Prostate gland (tissue), 2 donors: ENCODE results near the gene SOHLH1. TPM values are rescaled to one million over a fixed set of nuclear protein-coding genes. Genes with fewer than 3 reads are reported as not detected.

Experiments
- DNase-seq: peaks from one replicate; pipeline ENCODE4 v3.0.0-alpha.2; 2019; ENCODE audit warnings: low spot score
- H3K27ac ChIP-seq, 2 donors: fragments of 200-600 bp; sonication (generic); 2 replicates each; pipeline ENCODE4 v1.5.1; 2017 to 2019
- H3K27me3 ChIP-seq: fragments of 200-600 bp; sonication (generic); replicated peaks from 2 replicates; pipeline ENCODE4 v1.5.1; 2019; ENCODE audit not compliant: insufficient read depth
- H3K36me3 ChIP-seq, 2 donors: fragments of 200-600 bp; sonication (generic); 1 replicate in 1 of 2; 2 replicates in 1 of 2; pipeline versions ENCODE4 v1.5.1 to v1.8.1; 2017 to 2019
- H3K4me1 ChIP-seq: fragments of 200-600 bp; sonication (generic); replicated peaks from 2 replicates; pipeline ENCODE4 v1.5.1; 2019
- H3K4me3 ChIP-seq, 2 donors: fragments of 200-600 bp; sonication (generic); 2 replicates each; pipeline ENCODE4 v1.5.1; 2017 to 2019
- H3K9me3 ChIP-seq: fragments of 200-600 bp; sonication (generic); 2 replicates; pipeline ENCODE4 v1.5.1; 2017
- POLR2A ChIP-seq: fragments of 450-650 bp; IDR thresholded peaks from one replicate; pipeline ENCODE4 v1.6.1; 2016; ENCODE audit warnings: antibody characterized with exemption, mild to moderate bottlenecking
- POLR2AphosphoS5 ChIP-seq: sonication (generic); formaldehyde crosslinking; IDR thresholded peaks from one replicate; pipeline ENCODE4 v1.6.1; 2017; ENCODE audit warnings: antibody characterized with exemption
- WGBS: methylation state at CpG from one replicate; pipeline ENCODE4 v1.1.5; 2018; 5-methylcytosine and 5-hydroxymethylcytosine counted together
- intact Hi-C: fragments of 100-400 bp; cut with DNase I; formaldehyde crosslinking; loops from one replicate; pipeline ENCODE4 v1.14.2; 2022
- total RNA-seq, 2 donors: library from RNA; depleted of rRNA; stranded (reverse); fragments of >200 nt; gene quantifications; one replicate each; pipeline ENCODE4 v1.1.0, GENCODE V29; 2016
- TF ChIP-seq, protein P1 (sequence below), 4 experiments: fragments of 200-600 bp in 2 of 4; fragments of 450-650 bp in 2 of 4; sonication (generic) in 2 of 4; IDR thresholded peaks; 1 replicate in 3 of 4; 2 replicates in 1 of 4; pipeline ENCODE4 v1.5.1; 2016 to 2019; ENCODE audit warnings: antibody characterized with exemption in 4 of 4, mild to moderate bottlenecking in 2 of 4, moderate library complexity in 2 of 4

The SOHLH1 gene
- total RNA-seq, 2 donors from 2014 or later, result 16.8 TPM; not detected in 1

DNA sequence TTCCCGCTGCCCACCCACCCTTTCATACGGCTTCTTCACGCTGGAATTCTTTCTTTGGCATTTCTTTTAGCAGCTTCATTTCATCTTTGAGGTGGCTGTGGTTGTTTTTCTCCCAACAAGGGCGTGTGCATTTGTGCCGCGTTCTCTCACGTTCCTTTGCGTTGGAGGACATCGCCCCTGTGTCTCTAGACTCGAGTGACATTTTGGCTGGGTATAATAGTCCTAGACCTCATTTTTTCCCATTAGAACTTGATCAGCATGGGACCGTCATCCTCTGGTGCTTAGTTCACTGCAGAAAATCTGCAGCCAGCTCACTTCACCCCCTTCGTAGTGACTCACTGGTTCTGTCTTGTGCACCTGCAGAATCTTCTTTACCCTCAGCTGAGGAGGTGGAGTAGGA, 32.2 kb upstream of the SOHLH1 start:
- TF ChIP-seq, protein P1, sequence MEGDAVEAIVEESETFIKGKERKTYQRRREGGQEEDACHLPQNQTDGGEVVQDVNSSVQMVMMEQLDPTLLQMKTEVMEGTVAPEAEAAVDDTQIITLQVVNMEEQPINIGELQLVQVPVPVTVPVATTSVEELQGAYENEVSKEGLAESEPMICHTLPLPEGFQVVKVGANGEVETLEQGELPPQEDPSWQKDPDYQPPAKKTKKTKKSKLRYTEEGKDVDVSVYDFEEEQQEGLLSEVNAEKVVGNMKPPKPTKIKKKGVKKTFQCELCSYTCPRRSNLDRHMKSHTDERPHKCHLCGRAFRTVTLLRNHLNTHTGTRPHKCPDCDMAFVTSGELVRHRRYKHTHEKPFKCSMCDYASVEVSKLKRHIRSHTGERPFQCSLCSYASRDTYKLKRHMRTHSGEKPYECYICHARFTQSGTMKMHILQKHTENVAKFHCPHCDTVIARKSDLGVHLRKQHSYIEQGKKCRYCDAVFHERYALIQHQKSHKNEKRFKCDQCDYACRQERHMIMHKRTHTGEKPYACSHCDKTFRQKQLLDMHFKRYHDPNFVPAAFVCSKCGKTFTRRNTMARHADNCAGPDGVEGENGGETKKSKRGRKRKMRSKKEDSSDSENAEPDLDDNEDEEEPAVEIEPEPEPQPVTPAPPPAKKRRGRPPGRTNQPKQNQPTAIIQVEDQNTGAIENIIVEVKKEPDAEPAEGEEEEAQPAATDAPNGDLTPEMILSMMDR (IDR thresholded peaks at IDR 0.05), result no peak
- no peak for TF ChIP-seq POLR2A
- no peak for TF ChIP-seq POLR2AphosphoS5
- H3K36me3 ChIP-seq, result no peaks in the 10 kb centered on the region
- H3K9me3 ChIP-seq, result no peaks in the 10 kb centered on the region
- no peak overlapping the region for H3K4me3 ChIP-seq
- H3K27ac ChIP-seq, result no peak overlapping the region
- WGBS, result 94% methylated on average over 12 of the region's 12 CpGs
- no peak for DNase-seq
- H3K4me1 ChIP-seq, result no peaks in the 10 kb centered on the region
- peaks cover 5% of the 10 kb centered on the region for H3K27me3 ChIP-seq
- intact Hi-C loops, result no loop called here

DNA sequence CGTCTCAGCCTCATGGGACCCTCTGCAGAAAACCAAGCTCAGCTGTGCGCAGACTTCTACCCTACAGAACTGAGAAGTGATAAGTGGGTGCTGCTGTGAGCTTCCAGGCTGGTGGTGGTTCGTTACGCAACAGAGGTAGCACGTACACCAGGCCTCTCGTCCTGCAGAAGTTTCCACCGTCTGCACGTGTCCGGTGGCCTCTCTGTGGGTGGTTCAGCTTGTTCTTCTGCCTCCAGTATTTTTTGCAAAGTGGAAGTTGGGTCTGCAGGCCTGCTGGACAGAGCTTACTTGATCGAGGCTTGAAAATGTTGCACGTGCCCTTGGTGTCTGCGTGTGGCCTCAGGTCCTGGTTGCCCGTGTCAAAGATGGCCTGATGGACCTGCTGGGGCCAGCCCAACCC, 30.2 kb upstream of the SOHLH1 start:
- intact Hi-C loops, result no loop called here
- WGBS, result 79% methylated on average over 13 of the region's 13 CpGs
- Histone ChIP-seq H3K27me3 (peaks cover 7% of the 10 kb centered on the region), H3K4me1 (no peaks in the 10 kb centered on the region), H3K4me3 (no peak overlapping the region), H3K9me3 (no peaks in the 10 kb centered on the region), H3K36me3 (no peaks in the 10 kb centered on the region), H3K27ac (no peak overlapping the region)
- TF ChIP-seq POLR2A, result no peak
- TF ChIP-seq, protein P1 (IDR thresholded peaks at IDR 0.05), result no peak
- TF ChIP-seq POLR2AphosphoS5, result no peak
- no peak for DNase-seq

DNA sequence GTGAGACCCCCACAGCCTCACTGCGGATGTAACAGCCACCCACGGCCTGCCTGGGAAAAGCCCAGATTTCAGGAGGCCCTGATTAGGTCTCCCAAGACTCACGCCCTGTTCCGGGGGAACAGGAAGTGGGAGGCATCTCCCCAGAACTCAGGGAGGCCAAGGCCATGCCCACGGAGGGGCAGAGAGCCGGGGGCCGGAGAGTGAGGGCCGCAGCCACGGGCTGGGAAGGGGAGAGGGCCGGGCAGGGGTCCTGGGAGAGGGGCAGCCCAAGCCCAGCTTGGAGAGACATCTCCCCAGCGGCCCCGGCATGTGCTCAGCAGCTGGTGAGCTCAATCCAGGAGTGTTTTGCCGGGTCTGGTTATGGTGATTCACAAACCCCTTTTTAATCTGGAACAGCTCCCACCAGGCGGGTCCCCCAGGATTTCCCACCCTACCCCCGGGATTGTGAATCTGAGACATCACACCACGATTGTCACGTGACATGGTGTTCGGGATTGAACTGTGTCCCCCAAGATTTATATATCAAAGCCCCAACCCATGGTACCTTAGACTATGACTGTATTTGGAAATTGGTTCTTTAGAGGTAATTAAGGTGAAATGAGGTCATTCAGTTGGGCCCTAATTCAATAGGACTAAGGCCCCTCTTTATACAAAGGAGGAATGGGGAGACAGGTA, 29.3 kb upstream of the SOHLH1 start:
- no peaks in the 10 kb centered on the region for H3K36me3 ChIP-seq
- H3K9me3 ChIP-seq, result no peaks in the 10 kb centered on the region
- H3K4me3 ChIP-seq, result no peak overlapping the region
- H3K4me1 ChIP-seq, result no peaks in the 10 kb centered on the region
- H3K27me3 ChIP-seq, result peaks cover 7% of the 10 kb centered on the region
- no peak for DNase-seq
- no peak overlapping the region for H3K27ac ChIP-seq
- TF ChIP-seq, protein P1 (IDR thresholded peaks at IDR 0.05), result no peak
- no peak for TF ChIP-seq POLR2A
- TF ChIP-seq POLR2AphosphoS5, result no peak
- 65% methylated on average over 18 of the region's 18 CpGs for WGBS
- intact Hi-C loops, result no loop called here

DNA sequence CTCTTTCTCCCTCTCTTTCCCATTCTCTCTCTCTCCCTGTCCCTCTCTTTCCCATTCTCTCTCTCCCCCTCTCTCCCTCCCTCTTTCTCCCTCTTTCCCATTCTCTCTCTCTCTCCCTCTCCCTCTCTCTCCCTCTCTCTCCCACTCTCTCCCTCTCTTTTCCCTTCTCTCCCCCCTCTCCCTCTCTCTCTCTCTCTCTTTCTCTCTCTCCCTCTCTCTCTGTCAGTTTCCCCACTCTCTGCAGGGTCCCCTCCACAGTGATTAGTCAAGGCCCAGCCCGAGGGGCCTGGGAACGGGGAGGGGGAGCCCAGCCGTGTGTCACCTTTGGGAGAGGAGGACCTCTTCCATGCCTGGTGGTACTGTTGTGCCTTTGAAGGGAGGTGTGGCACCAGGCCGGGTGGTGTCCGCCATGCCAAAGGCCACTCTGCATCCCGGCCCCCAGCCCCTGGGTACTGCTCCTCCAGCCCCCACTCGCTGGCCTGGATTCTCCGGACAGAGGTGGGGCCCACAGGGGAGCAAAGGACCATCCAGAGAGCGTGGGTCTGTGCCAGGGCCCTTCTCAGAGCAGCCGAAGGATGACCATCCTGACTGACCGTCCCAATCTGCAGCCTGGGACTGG, 28.1 kb upstream of the SOHLH1 start:
- TF ChIP-seq POLR2A (no peak), POLR2AphosphoS5 (no peak)
- TF ChIP-seq, protein P1 (IDR thresholded peaks at IDR 0.05), result no peak
- 53% methylated on average over 11 of the region's 11 CpGs for WGBS
- Histone ChIP-seq H3K27me3 (peaks cover 7% of the 10 kb centered on the region), H3K4me1 (no peaks in the 10 kb centered on the region), H3K27ac (no peak overlapping the region), H3K9me3 (no peaks in the 10 kb centered on the region), H3K4me3 (no peak overlapping the region), H3K36me3 (no peaks in the 10 kb centered on the region)
- intact Hi-C loops, result no loop called here
- DNase-seq, result no peak
